HG03175 (cell line): Measurements from ENCODE around the gene ASMT.
"Not testable (repeated sequence)": the region's sequence is repeated elsewhere in the genome, so short reads cannot be mapped to it uniquely, and the experiment has no call there.

Experiments
- ATAC-seq: cut with Tn5 transposase; IDR thresholded peaks from one replicate; pipeline ENCODE4 v1.9.1; 2021; ENCODE audit warnings: mild to moderate bottlenecking, moderate library complexity; ENCODE audit not compliant: unreplicated experiment

Gene ASMT

DNA sequence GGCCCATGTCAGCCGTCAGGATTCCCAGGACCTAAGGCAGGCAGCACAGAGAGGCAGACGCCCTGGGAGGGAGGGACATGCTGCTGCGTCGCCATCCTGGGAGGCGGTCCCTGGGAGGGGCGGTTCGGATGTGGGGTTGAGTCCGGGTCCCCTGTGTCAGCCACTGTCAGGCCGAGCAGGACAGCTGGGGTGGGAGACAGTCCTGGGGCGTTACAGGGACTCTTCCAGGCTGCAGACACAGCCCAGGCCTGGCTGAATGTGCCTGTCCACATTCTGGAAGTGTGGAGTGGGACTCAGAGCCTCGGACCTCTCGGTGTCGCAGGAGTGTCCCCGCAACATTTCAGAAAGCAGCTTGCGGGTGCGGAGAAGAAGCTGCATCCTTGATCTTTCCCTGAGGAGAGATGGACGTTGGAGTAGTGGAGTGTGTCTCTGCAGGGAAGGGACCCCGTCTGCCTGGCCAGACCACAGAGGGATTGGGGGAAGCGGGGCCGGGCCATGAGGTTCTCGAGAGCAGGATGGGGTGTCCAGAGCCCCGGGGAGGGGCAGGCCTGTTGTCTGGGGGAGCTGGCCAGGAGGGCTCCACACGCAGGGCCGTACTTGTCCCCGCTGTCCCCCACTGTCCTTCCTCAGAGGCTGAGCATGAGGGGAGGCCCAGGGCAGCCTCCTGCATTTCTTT lies 17.4 kb upstream of the ASMT start:
- ATAC-seq, result no peak

DNA sequence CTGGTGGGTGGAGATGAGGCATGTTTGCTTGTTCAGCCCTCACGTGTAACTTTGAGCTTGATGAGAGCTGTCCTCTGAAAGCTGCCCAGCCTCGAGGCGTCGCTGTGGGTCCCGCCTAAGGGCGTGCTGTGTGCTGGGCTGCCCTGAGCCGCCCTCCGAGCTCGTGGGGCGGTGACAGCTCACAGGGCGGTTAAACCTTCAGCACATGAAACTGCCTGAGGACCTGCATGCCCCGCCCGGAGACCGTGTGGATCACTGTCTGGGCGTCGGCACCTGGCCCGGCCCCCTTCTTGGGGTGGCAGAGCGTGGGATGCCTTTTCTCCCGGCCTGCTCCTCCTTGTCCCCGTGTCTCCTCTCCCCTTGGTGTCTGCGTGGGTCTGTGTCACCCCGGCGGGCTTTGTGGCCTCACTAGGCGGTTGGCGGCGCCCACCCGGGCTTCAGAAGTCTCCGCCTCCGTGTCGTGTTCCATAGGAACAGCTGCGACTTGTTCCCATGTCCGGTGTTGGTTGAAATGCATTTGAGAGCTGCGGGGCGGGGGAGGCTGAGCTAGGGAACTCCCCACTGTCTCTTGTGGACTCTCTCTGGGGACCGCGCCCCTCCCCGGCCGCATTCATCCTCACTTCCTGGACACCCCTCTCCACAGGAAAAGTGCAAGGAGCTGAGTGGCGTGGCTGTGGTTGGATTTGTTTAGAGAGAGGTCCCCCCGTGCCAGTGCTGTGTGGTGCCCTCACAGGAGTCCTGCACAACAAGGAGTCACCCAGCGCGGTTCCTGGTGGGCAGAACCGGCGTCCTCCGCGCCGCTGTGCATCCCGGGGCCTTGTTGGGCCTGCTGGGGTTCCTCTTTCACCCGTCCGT lies 16.6 kb upstream of the ASMT start:
- no peak for ATAC-seq

DNA sequence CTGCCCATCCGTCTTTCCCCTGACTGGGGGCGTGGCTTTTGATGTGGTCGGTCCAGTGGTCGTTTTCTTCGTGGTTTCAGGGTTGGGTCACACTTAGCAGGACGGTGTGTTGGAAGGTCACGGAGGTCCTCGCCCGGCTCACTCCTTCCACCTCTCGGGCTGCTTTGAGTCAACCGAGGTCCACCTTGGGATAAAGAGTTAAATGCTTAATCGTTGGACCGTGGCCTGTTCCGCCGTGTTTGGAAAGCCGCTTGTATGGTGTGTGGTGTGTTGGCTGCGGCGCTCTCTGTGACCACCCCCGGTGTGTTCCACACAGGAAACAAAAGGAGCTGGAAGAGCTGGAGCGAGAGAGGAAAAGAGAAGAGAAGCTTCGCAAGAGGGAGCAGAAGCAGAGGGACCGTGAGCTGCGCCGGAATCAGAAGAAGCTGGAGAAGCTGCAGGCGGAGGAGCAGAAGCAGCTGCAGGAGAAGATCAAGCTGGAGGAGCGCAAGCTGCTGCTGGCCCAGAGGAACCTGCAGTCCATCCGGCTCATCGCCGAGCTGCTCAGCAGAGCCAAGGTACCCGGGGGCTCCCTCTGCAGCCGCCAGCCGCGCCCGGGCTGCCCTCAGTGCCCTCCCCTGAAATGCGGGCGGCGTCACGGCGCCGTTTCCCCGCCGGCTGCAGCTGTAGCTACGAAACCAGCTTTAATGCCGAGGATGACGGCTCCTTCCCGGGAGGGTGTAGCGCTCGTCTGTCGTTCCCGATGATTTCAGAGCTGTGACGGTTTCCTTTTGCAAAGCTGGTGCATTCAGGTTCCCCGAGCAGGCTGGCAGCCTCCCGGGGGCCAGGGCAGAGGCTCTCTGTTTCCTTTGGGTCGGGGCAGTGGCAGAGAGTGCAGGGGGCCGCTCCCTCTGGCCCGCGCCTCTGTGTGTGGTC lies 15.7 kb upstream of the ASMT start:
- no peak for ATAC-seq

DNA sequence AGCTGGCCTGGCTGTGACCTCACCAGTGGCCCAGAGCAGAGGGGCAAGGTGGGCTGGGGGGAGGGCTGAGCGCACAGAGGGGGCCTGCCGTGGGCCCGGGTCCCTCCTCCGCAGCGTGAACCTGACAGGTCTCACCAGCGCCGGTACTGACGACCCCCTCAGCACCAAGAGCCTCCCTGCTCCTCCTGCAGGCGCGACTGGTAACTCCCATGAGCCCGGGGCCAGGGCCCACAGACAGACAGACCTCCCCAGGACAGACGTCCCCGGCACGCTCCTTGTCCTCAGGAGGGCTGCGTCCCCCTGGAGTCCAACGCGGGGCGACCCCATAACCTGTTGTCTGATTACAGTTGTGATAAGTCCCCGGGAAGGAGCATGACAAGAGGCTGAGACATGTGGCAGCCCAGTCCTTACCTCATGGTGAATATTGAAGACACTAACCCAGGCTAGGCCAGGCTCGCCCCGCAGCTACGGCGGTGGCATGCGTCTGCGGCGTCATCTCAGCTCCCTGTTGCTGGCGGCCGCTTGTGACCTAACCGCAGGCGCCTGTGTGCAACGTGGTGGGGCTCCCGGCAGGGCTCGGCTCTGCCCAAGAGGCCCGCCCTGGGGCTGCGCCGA lies 15.0 kb upstream of the ASMT start:
- ATAC-seq, result no peak

DNA sequence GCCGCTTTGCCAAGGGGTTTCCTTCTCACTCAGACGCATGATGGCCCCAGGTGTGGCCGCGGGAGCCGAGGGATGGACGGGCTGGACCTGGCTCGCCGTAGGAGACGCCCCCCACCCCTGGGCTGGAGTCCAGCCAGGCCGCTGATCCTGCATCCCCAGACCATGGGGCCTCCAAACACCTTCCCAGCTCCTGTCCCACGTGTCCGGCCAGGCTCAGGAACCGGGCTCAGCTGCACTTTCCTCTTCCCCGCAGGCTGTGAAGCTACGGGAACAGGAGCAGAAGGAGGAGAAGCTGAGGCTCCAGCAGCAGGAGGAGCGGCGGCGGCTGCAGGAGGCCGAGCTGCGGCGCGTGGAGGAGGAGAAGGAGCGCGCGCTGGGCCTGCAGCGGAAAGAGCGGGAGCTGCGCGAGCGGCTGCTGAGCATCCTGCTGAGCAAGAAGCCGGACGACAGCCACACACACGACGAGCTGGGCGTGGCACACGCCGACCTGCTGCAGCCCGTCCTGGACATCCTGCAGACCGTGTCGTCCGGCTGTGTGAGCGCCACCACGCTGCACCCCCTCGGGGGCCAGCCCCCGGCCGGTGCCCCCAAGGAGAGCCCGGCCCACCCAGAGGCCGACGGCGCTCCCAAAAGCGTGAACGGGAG lies 14.3 kb upstream of the ASMT start:
- ATAC-seq, result no peak

DNA sequence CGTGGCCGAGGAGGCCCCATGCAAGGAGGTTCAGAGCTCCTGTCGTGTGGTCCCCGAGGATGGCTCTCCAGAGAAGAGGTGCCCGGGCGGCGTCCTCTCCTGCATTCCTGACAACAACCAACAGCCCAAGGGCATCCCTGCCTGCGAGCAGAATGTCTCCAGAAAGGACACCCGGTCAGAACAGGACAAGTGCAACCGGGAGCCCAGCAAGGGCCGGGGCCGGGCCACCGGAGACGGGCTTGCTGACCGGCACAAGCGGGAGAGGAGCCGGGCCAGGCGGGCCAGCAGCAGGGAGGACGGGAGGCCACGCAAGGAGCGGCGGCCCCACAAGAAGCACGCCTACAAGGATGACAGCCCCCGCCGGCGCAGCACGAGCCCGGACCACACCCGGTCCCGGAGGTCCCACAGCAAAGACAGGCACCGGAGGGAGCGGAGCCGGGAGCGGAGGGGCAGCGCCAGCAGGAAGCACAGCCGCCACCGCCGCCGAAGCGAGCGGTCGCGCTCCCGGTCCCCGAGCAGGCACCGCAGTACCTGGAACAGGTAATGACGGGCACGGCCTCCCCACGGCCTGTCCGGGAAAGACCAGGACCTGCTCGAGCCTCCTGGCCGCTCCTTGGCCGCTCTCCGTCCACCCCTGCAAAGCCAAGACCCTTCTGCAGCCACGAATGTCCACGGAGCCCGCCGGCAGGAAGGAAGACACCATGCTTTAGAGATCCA lies 13.7 kb upstream of the ASMT start:
- no peak for ATAC-seq

DNA sequence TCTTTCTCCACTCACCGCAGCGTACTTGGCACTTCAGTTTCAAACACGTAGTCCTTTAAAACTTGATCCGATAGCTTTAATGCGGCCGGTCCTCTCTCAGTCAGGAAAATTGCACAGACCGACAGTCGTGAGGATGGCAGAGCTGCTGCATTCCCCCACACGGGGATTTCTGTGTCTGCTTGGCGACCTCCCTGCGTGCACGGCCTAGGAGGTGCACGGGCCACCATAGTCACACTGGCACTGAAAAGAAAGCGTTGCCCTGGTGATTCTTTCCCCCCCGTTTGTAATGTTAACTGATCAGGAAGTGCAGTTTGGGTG lies 13.1 kb upstream of the ASMT start:
- no peak for ATAC-seq

DNA sequence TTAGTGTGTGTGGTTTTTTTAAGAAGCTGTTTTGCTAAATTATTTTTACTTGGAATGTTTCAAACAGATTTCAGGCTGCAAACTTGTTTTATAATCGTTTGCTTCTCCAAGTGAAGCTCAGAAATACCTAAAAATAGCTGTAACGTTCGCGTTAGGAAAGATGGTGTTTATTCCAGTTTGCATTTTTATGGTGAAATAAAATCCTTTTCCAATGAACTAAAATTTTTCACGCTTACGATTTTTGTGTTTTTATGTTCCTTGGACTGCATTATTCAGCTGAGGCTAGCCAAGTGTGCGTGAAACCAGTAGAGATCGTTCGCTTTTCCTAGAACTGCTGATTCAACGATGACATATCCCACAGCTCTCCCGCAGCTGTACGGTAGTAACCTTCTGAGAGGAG lies 12.6 kb upstream of the ASMT start:
- ATAC-seq, result no peak

DNA sequence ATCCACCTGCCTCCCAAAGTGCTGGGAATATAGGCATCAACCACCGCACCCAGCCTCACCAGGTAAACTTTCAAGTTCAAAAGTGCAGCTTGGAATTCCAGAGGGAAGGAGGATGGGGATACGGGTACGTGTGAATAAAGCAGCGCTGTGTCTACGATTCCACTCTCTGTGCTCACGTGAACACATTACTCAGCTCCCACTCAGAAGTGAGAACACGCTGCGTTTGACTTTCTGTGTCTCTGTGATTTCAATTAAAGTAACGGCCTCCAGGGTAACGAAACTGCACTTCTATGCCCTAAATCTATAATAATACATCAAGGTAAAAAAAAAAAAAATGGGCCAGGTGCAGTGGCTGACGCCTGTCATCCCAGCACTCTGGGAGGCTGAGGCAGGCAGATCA lies 8.4 kb upstream of the ASMT start:
- ATAC-seq, result no peak

DNA sequence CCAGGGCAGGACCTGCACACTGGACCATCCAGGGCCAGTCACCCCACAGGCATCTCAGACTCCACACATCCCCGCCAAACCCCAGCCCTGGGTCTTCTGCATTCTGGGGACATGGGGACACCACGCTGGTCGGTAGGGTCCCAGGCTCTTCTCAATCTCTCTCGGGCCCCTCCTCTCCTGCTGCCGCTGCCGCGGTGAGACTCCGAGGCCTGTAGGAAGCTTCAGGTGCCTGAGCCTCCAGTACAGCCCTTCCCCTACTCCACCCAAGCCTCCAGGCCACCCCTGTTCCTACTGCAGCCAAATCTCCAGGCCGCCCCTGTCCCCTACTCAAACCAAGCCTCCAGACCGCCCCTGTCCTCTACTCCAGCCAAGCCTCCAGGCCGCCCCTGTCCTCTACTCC lies 5.5 kb upstream of the ASMT start:
- no peak for ATAC-seq

DNA sequence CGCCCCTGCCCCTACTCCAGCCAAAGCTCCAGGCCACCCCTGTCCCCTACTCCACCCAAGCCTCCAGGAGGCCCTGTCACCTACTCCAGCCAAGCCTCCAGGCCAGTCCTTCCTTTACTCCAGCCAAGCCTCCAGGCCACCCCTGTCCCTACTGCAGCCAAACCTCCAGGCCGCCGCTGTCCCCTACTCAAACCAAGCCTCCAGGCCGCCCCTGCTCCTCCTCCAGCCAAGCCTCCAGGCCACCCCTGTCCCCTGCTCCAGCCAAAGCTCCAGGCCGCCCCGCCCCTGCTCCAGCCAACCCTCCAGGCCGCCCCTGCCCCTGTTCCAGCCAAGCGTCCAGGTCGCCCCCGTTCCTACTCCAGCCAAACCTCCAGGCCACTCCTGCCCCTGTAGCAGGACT lies 5.1 kb upstream of the ASMT start:
- ATAC-seq, result no peak

DNA sequence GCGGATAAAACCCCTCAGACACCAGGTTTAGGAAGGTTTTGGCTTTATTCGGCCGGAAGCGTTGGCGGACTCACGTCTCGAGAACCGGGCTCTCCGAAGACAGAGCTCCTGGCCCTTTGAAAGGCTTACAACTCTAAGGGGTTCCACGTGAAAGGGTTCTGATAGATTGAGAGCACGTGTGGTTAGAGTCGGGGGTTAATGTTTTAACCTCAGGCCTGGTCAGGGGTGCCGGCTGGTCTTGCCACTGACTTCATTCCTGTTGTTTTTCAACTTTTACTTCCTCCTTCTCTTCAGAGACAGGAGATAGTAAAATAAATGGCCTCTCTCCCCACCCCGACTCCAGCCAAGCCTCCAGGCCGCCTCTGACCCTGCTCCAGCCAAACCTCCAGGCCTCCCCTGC lies 4.7 kb upstream of the ASMT start:
- peak; percentile 69 for ATAC-seq

DNA sequence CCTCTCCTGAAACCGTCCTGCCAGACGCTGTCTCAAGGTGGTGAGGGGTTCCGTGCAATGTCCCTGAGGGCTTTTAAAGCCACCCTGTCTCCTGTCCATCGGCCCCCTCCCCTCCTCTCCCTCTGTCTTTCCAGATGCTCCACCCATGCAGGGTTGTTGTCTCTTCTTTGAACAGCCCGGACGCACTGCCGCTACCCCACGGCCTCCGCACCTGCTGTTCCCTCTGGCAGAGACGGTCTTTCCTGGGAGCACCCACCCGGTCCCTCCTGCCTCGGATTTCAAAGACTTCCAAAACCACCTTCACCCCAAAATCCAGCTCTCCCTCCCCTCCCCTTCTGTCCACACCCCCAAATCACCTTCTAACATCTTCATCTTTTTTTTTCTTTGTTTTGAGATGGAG lies 4.1 kb upstream of the ASMT start:
- ATAC-seq, result no peak

DNA sequence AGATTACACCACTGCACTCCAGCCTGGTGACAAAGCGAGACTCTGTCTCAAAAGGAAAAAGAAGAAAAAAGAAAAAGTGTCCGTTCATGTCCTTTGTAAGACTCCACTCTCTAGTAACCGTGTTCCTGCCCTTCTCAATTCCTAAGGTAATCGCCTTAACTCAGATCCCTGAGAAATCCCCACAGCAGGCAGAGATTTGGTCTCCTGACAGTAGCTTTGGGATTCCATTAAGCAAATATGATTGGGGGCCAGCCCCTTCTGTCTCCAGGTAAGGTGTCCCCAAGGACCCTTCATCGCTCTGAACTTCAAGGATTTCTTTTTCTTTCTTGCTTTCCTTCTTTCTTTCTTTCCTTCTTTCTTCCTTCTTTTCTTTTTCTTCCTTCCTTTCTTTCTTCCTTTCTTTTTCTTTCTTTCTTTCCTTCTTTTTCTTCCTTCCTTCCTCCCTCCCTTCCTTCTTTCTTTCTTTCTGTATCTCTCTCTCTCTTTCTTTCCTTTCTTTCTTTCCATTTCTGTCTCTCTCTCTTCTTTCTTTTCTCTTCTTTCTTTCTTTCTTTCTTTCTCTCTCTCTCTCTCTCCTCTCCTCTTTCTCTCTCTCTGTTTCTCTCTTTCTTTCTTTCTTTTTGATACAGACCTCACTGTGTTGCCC lies 2.1 kb upstream of the ASMT start:
- no peak for ATAC-seq

DNA sequence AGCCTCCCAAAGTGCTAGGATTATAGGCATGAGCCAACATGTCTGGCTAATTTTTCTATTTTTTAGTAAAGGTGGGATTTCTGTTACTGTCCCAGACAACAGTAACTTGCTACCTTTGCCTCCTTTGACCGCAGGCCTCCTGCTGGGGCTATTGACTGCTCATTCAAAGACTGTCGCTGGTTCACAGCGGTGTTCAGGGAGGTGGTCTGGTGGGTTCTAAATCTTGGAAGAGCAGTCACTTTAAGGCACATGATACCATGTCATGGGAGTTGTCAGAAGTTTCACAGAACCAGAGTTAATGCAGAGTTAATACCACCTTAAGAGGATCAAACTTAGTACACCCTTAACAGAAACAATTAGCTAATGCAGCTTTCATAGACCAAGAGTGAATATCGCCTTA lies 3.8 kb downstream of the ASMT start:
- no peak for ATAC-seq

DNA sequence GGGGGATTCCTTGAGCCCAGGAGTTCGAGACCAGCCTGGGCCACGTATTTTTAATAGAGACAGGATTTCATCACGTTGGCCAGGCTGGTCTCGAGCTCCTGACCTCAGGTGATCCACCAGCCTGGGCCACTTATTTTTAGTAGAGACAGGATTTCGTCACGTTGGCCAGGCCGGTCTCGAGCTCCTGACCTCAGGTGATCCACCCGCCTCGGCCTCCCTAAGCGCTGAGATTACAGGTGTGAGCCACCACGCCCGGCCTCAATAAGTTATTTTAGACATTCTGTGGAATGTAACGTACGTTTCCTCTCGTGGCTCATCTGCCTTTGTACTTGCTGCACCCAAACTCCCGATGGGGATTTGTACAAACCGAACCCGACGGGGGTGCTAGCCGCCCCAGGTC lies 8.8 kb downstream of the ASMT start:
- ATAC-seq, result no peak

DNA sequence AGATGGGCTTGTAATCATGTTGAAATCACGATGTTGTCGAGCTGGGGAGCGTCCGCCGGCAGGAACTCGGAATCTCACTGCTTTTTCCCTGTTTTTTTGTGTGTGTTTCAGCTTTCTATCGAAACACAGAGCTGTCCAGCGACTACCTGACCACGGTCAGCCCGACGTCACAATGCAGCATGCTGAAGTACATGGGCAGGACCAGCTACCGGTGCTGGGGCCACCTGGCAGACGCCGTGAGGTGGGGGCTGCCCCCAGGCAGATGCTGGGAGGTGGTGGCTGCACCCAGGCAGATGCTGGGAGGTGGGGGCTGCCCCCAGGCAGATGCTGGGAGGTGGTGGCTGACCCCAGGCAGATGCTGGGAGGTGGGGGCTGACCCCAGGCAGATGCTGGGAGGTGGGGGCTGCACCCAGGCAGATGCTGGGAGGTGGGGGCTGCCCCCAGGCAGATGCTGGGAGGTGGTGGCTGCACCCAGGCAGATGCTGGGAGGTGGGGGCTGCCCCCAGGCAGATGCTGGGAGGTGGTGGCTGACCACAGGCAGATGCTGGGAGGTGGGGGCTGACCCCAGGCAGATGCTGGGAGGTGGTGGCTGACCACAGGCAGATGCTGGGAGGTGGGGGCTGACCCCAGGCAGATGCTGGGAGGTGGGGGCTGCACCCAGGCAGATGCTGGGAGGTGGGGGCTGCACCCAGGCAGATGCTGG lies 9.4 kb downstream of the ASMT start:
- not testable (repeated sequence) for ATAC-seq

DNA sequence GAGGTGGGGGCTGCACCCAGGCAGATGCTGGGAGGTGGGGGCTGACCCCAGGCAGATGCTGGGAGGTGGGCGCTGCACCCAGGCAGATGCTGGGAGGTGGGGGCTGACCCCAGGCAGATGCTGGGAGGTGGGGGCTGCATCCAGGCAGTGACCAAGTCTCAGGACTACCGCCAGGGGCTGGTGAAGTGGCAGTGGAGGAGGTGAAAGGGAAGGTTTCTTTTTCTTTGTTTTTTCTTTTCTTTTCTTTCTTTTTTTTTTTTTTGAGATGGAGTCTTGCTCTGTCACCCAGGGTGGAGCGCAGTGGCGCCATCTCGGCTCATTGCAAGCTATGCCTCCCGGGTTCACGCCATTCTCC lies 10.0 kb downstream of the ASMT start:
- not testable (repeated sequence) for ATAC-seq

DNA sequence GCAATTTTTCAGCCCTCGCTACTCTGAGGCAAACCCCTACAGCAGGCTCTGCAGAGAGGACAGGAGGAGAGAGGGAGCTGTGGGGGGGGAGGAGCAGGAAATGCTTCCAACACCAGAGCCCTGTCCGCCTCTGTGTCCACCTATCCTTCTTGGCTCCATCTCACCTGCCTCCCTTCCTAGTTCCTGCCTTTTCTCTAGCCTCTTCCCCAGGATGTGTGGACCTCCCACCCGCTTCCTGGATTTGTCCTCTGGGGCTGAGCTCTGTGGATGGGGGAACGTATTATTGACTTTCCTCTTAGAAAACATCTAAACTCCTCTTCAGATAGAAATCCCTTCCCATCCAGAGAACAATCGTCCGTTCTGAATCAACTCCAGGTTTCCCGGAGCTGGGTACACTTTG lies 14.4 kb downstream of the ASMT start:
- no peak for ATAC-seq
